HCT116 (cell line): ENCODE results near the gene ERN1.

Source experiments
- CTCF ChIP-seq, 3 experiments: fragments of 200-600 bp in 1 of 3; sonication (generic) in 1 of 3; IDR thresholded peaks in 2 of 3; conservative IDR thresholded peaks in 1 of 3; 2 replicates each; pipeline ENCODE4 v1.5.1; 2012 to 2017; ENCODE audit warnings: low read depth in 2 of 3, low read length in 2 of 3, antibody characterized with exemption in 1 of 3, borderline replicate concordance in 1 of 3, control low read depth in 1 of 3, mild to moderate bottlenecking in 1 of 3, mixed read lengths in 1 of 3, mixed run types in 1 of 3, moderate library complexity in 1 of 3; ENCODE audit not compliant: insufficient read depth in 1 of 3
- EGR1 ChIP-seq: IDR thresholded peaks from 2 replicates; pipeline ENCODE4 v1.6.1; 2012; ENCODE audit warnings: low read depth
- EZH2 ChIP-seq: fragments of 200-600 bp; sonication (generic); IDR thresholded peaks from 2 replicates; pipeline ENCODE4 v1.6.1; 2017; ENCODE audit warnings: antibody characterized with exemption, mixed run types
- POLR2A ChIP-seq: IDR thresholded peaks from 2 replicates; pipeline ENCODE4 v1.7.0; 2011; ENCODE audit warnings: borderline replicate concordance; ENCODE audit not compliant: insufficient read depth, insufficient read length; ENCODE audit errors: extremely low read depth
- POLR2AphosphoS5 ChIP-seq: IDR thresholded peaks from 2 replicates; pipeline ENCODE4 v1.6.1; 2011; ENCODE audit warnings: mild to moderate bottlenecking, low read depth, low read length, moderate library complexity
- RAD21 ChIP-seq: IDR thresholded peaks from 2 replicates; pipeline ENCODE4 v1.6.1; 2012; ENCODE audit warnings: low read depth, mild to moderate bottlenecking
- REST ChIP-seq: IDR thresholded peaks from 2 replicates; pipeline ENCODE4 v1.6.1; 2012; ENCODE audit warnings: low read depth
- SIN3A ChIP-seq: IDR thresholded peaks from 2 replicates; pipeline ENCODE4 v1.6.1; 2012; ENCODE audit warnings: low read depth
- SRF ChIP-seq: IDR thresholded peaks from 2 replicates; pipeline ENCODE4 v1.6.1; 2012; ENCODE audit warnings: low read depth
- TF ChIP-seq, protein P1 (sequence below): IDR thresholded peaks from 2 replicates; pipeline ENCODE4 v1.6.1; 2012
- TF ChIP-seq, protein P2 (sequence below): IDR thresholded peaks from 2 replicates; pipeline ENCODE4 v1.6.1; 2011; ENCODE audit warnings: mild to moderate bottlenecking, low read length, moderate library complexity; ENCODE audit not compliant: insufficient replicate concordance; ENCODE audit errors: extremely low read depth

GRCh38 chr17:64135000-64135399 lies 5.1 kb upstream of the ERN1 start:
- TF ChIP-seq SIN3A = no peak
- no peak for TF ChIP-seq POLR2A
- TF ChIP-seq CTCF (IDR thresholded peaks at IDR 0.05 in 2 of 3, conservative IDR thresholded peaks at IDR 0.05 in 1 of 3; ENCODE audit: borderline replicate concordance in 1 of 3, insufficient read depth in 1 of 3, low read depth in 2 of 3, low read length in 2 of 3) = no peak
- TF ChIP-seq, protein P1, sequence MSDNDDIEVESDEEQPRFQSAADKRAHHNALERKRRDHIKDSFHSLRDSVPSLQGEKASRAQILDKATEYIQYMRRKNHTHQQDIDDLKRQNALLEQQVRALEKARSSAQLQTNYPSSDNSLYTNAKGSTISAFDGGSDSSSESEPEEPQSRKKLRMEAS = no peak
- no peak for TF ChIP-seq EGR1
- no peak for TF ChIP-seq EZH2
- no peak for TF ChIP-seq SRF
- no peak for TF ChIP-seq REST
- no peak for TF ChIP-seq RAD21
- TF ChIP-seq POLR2AphosphoS5 = no peak
- TF ChIP-seq, protein P2, sequence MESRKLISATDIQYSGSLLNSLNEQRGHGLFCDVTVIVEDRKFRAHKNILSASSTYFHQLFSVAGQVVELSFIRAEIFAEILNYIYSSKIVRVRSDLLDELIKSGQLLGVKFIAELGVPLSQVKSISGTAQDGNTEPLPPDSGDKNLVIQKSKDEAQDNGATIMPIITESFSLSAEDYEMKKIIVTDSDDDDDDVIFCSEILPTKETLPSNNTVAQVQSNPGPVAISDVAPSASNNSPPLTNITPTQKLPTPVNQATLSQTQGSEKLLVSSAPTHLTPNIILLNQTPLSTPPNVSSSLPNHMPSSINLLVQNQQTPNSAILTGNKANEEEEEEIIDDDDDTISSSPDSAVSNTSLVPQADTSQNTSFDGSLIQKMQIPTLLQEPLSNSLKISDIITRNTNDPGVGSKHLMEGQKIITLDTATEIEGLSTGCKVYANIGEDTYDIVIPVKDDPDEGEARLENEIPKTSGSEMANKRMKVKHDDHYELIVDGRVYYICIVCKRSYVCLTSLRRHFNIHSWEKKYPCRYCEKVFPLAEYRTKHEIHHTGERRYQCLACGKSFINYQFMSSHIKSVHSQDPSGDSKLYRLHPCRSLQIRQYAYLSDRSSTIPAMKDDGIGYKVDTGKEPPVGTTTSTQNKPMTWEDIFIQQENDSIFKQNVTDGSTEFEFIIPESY = no peak
